Measurements from ENCODE around the gene MAPRE3. TPM values are rescaled to one million over a fixed set of nuclear protein-coding genes. Genes with fewer than 3 reads are reported as not detected.

MAPRE3 gene
- total RNA-seq, 8 experiments from 2014 or later = 8.7 to 44.8 (median 26.8) TPM

- Histone ChIP-seq H3K27ac (no peak overlapping the region), H3K4me3 (no peak overlapping the region), H3K4me1 (replicated peaks in 1 of 2) (peaks cover 19 to 23% of the 10 kb centered on the region in 2 donors)
- in situ Hi-C loops (cut with MboI; ENCODE audit: low pct_unique_long_range_greater_than_20kb in 2 of 9, low sequenced_read_pairs in 9 of 9, unreplicated experiment in 9 of 9) = loop anchor here in 1 of 9 experiments (25.0 kb wide), 1 partner anchor 186 kb away; the partner anchor contains the start of gene DPYSL5
- no peak for ATAC-seq (replicated peaks in 6 of 8)
- WGBS, 10 experiments = 80 to 100% (median 82%) methylated on average over 1 to 3 of the region's 7 CpGs; no CpG with 5 or more reads in 5 of the 10 experiments
These were observed 53.3 kb downstream of the MAPRE3 start for GRCh38 chr2:27023740-27024139.

- WGBS, 10 experiments = 75 to 100% (median 83%) methylated on average over 1 to 7 of the region's 18 CpGs; no CpG with 5 or more reads in 5 of the 10 experiments
- H3K4me3 ChIP-seq = no peak overlapping the region
- no peak overlapping the region for H3K27ac ChIP-seq
- H3K4me1 ChIP-seq (replicated peaks in 1 of 2) = peaks cover 19 to 23% of the 10 kb centered on the region in 2 donors
- ATAC-seq (replicated peaks in 6 of 8) = no peak
- in situ Hi-C loops (cut with MboI; ENCODE audit: low pct_unique_long_range_greater_than_20kb in 2 of 9, low sequenced_read_pairs in 9 of 9, unreplicated experiment in 9 of 9) = loop anchor here in 1 of 9 experiments (25.0 kb wide), 1 partner anchor 187 kb away; the partner anchor contains the start of gene DPYSL5
These were observed 53.8 kb downstream of the MAPRE3 start for GRCh38 chr2:27024188-27024587.

- ATAC-seq (replicated peaks in 6 of 8) = no peak
- no peak overlapping the region for H3K27ac ChIP-seq
These were observed 54.4 kb downstream of the MAPRE3 start for GRCh38 chr2:27024812-27025211.

GRCh38 chr2:27025281-27025800, 54.9 kb downstream of the MAPRE3 start:
- in situ Hi-C loops (cut with MboI; ENCODE audit: low pct_unique_long_range_greater_than_20kb in 2 of 9, low sequenced_read_pairs in 9 of 9, unreplicated experiment in 9 of 9) = loop anchor here in 1 of 9 experiments (25.0 kb wide), 1 partner anchor 188 kb away; the partner anchor contains the start of gene DPYSL5
- ATAC-seq (replicated peaks in 6 of 8) = no peak
- Histone ChIP-seq H3K4me1 (replicated peaks in 1 of 2) (peaks cover 9 to 12% of the 10 kb centered on the region in 2 donors), H3K27ac (no peak overlapping the region), H3K4me3 (no peak overlapping the region)
- WGBS, 10 experiments = 84 to 100% (median 100%) methylated on average over 1 to 7 of the region's 13 CpGs; no CpG with 5 or more reads in 5 of the 10 experiments

More at GRCh38 chr2:27024812-27025211, 54.4 kb downstream of the MAPRE3 start:
- H3K4me3 ChIP-seq = no peak overlapping the region
- WGBS, 10 experiments = 70 to 100% (median 88%) methylated on average over 2 to 6 of the region's 12 CpGs; no CpG with 5 or more reads in 6 of the 10 experiments
- in situ Hi-C loops (cut with MboI; ENCODE audit: low pct_unique_long_range_greater_than_20kb in 2 of 9, low sequenced_read_pairs in 9 of 9, unreplicated experiment in 9 of 9) = loop anchor here in 2 of 9 experiments (25.0 kb wide), 1 partner anchor 188 kb away; the partner anchor contains the start of gene DPYSL5 (in 2 of the 2)
- peaks cover 14 to 18% of the 10 kb centered on the region in 2 donors for H3K4me1 ChIP-seq (replicated peaks in 1 of 2)

GRCh38 chr2:27025861-27026851, 55.7 kb downstream of the MAPRE3 start:
- no peak overlapping the region for H3K4me3 ChIP-seq
- ATAC-seq (replicated peaks in 6 of 8) = peak in 1 of 8 experiments; percentile 30
- peaks cover 4 to 5% of the 10 kb centered on the region in 2 donors for H3K4me1 ChIP-seq (replicated peaks in 1 of 2)
- in situ Hi-C loops (cut with MboI; ENCODE audit: low pct_unique_long_range_greater_than_20kb in 2 of 9, low sequenced_read_pairs in 9 of 9, unreplicated experiment in 9 of 9) = loop anchor here in 1 of 9 experiments (25.0 kb wide), 1 partner anchor 189 kb away; the partner anchor contains the start of gene DPYSL5
- H3K27ac ChIP-seq = no peak overlapping the region
- 60 to 100% (median 90%) methylated on average over 1 to 6 of the region's 24 CpGs; no CpG with 5 or more reads in 5 of the 10 experiments for WGBS, 10 experiments

- Histone ChIP-seq H3K27ac (no peak overlapping the region), H3K4me1 (replicated peaks in 1 of 2) (peaks cover 2 to 4% of the 10 kb centered on the region in 2 donors), H3K4me3 (no peak overlapping the region)
- 60 to 100% (median 85%) methylated on average over 1 to 4 of the region's 10 CpGs; no CpG with 5 or more reads in 7 of the 10 experiments for WGBS, 10 experiments
- ATAC-seq (replicated peaks in 6 of 8) = peak in 1 of 8 experiments; percentile 17
- in situ Hi-C loops (cut with MboI; ENCODE audit: low pct_unique_long_range_greater_than_20kb in 2 of 9, low sequenced_read_pairs in 9 of 9, unreplicated experiment in 9 of 9) = loop anchor here in 1 of 9 experiments (25.0 kb wide), 1 partner anchor 190 kb away; the partner anchor contains the start of gene DPYSL5
These were observed 56.8 kb downstream of the MAPRE3 start for GRCh38 chr2:27027211-27027651.

- no peak for ATAC-seq (replicated peaks in 6 of 8)
- H3K27ac ChIP-seq = no peak overlapping the region
- WGBS, 10 experiments = 50 to 94% (median 77%) methylated on average over 1 to 2 of the region's 2 CpGs; no CpG with 5 or more reads in 6 of the 10 experiments
- peaks cover 7 to 9% of the 10 kb centered on the region in 2 donors for H3K4me1 ChIP-seq (replicated peaks in 1 of 2)
- in situ Hi-C loops (cut with MboI; ENCODE audit: low pct_unique_long_range_greater_than_20kb in 2 of 9, low sequenced_read_pairs in 9 of 9, unreplicated experiment in 9 of 9) = loop anchor here in 1 of 9 experiments (25.0 kb wide), 1 partner anchor 192 kb away; the partner anchor contains the start of gene DPYSL5
- H3K4me3 ChIP-seq = no peak overlapping the region
These were observed 58.6 kb downstream of the MAPRE3 start for GRCh38 chr2:27029051-27029450.

GRCh38 chr2:27032495-27033252, 62.2 kb downstream of the MAPRE3 start, which contains the start of gene TMEM214:
TSS of gene TMEM214 (plus strand) at chr2:27032965. CDS start at chr2:27033016, 51 bp downstream.
- 0 to 15% (median 0%) methylated on average over 1 to 10 of the region's 76 CpGs; no CpG with 5 or more reads in 5 of the 10 experiments for WGBS, 10 experiments
- Histone ChIP-seq H3K27ac (peak within 1 kb of the TSS; percentile 78 to 91), H3K4me3 (peak within 1 kb of the TSS; percentile 52 to 94 (median 81)), H3K4me1 (replicated peaks in 1 of 2) (peaks cover 10 to 12% of the 10 kb centered on the region in 2 donors)
- in situ Hi-C loops (cut with MboI; ENCODE audit: low pct_unique_long_range_greater_than_20kb in 2 of 9, low sequenced_read_pairs in 9 of 9, unreplicated experiment in 9 of 9) = loop anchor here in 1 of 9 experiments (25.0 kb wide), 1 partner anchor 195 kb away; the partner anchor contains the start of gene DPYSL5
- peak; percentile 97 to 99 (median 98) for ATAC-seq (replicated peaks in 6 of 8)

GRCh38 chr2:27033253-27033852, 62.9 kb downstream of the MAPRE3 start:
- peak overlapping the region; percentile 52 to 94 (median 81) for H3K4me3 ChIP-seq
- peak overlapping the region; percentile 78 to 91 for H3K27ac ChIP-seq
- H3K4me1 ChIP-seq (replicated peaks in 1 of 2) = peaks cover 10 to 12% of the 10 kb centered on the region in 2 donors
- no peak for ATAC-seq (replicated peaks in 6 of 8)
- in situ Hi-C loops (cut with MboI; ENCODE audit: low pct_unique_long_range_greater_than_20kb in 2 of 9, low sequenced_read_pairs in 9 of 9, unreplicated experiment in 9 of 9) = loop anchor here in 1 of 9 experiments (25.0 kb wide), 1 partner anchor 196 kb away; the partner anchor contains the start of gene DPYSL5
- WGBS, 10 experiments = 0 to 83% (median 20%) methylated on average over 1 to 3 of the region's 11 CpGs; no CpG with 5 or more reads in 5 of the 10 experiments

GRCh38 chr2:27038012-27038411, 67.6 kb downstream of the MAPRE3 start:
- H3K4me1 ChIP-seq (replicated peaks in 1 of 2) = peaks cover 8% of the 10 kb centered on the region in 2 donors
- H3K27ac ChIP-seq = no peak overlapping the region
- no peak for ATAC-seq (replicated peaks in 6 of 8)
- no peak overlapping the region for H3K4me3 ChIP-seq
- in situ Hi-C loops (cut with MboI; ENCODE audit: low pct_unique_long_range_greater_than_20kb in 2 of 9, low sequenced_read_pairs in 9 of 9, unreplicated experiment in 9 of 9) = loop anchor here in 1 of 9 experiments (25.0 kb wide), 1 partner anchor 201 kb away; the partner anchor contains the start of gene DPYSL5
- WGBS, 10 experiments = 88% methylated on average over 3 of the region's 6 CpGs; no CpG with 5 or more reads in 9 of the 10 experiments

Data from motor neuron (in vitro differentiated cells).